Subcutaneous adipose tissue (tissue), 4 donors: ENCODE results near the gene GTSF1L. TPM values are rescaled to one million over a fixed set of nuclear protein-coding genes. Genes with fewer than 3 reads are reported as not detected.

ENCODE experiments used
- total RNA-seq, 4 donors: library from RNA; depleted of rRNA; stranded (reverse); fragments of >200 nt; gene quantifications; one replicate each; pipeline ENCODE4 v1.1.0, GENCODE V29; 2016
- TF ChIP-seq, protein P1 (sequence below): fragments of 450-650 bp; IDR thresholded peaks from one replicate; pipeline ENCODE4 v1.5.1; 2016; ENCODE audit warnings: low read depth, mild to moderate bottlenecking, control low read depth, antibody characterized with exemption, moderate library complexity

The GTSF1L gene
- total RNA-seq, 4 donors from 2014 or later: not detected

- TF ChIP-seq, protein P1, sequence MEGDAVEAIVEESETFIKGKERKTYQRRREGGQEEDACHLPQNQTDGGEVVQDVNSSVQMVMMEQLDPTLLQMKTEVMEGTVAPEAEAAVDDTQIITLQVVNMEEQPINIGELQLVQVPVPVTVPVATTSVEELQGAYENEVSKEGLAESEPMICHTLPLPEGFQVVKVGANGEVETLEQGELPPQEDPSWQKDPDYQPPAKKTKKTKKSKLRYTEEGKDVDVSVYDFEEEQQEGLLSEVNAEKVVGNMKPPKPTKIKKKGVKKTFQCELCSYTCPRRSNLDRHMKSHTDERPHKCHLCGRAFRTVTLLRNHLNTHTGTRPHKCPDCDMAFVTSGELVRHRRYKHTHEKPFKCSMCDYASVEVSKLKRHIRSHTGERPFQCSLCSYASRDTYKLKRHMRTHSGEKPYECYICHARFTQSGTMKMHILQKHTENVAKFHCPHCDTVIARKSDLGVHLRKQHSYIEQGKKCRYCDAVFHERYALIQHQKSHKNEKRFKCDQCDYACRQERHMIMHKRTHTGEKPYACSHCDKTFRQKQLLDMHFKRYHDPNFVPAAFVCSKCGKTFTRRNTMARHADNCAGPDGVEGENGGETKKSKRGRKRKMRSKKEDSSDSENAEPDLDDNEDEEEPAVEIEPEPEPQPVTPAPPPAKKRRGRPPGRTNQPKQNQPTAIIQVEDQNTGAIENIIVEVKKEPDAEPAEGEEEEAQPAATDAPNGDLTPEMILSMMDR: no peak
These were observed 44.8 kb downstream of the GTSF1L start for GRCh38 chr20:43681991-43682410.

GRCh38 chr20:43681468-43681942 is 45.3 kb downstream of the GTSF1L start:
- TF ChIP-seq, protein P1: no peak

GRCh38 chr20:43680981-43681380 is 45.8 kb downstream of the GTSF1L start:
- TF ChIP-seq, protein P1: no peak

GRCh38 chr20:43676368-43676767 is 50.4 kb downstream of the GTSF1L start:
- TF ChIP-seq, protein P1: no peak

Other genes with a start within 250 kb of the GTSF1L start
- 10 to 100 TPM in 2 of 4 donors, 1 to 10 TPM in 2; 5.7 to 11.7 (median 9.3) TPM for gene L3MBTL1, start 219.3 kb downstream of the GTSF1L start, total RNA-seq
- gene SGK2, start 168.0 kb downstream of the GTSF1L start, total RNA-seq: 10 to 100 TPM in 3 of 4 donors, 1 to 10 TPM in 1; 5.5 to 22.4 (median 15.3) TPM
- gene IFT52, start 136.1 kb downstream of the GTSF1L start, total RNA-seq: 10 to 100 TPM; 20.4 to 24.9 (median 22.4) TPM
- under 1 TPM in 3 of 4 donors, not detected in 1; 0.57 to 0.85 (median 0.66) TPM for gene MYBL2, start 59.9 kb downstream of the GTSF1L start, total RNA-seq
- gene TOX2, start 187.8 kb upstream of the GTSF1L start, total RNA-seq: 1 to 10 TPM in 3 of 4 donors, not detected in 1; 2.6 to 8.1 (median 3.1) TPM